ENCODE data around the gene ZNF598. TPM values are rescaled to one million over a fixed set of nuclear protein-coding genes. Genes with fewer than 3 reads are reported as not detected.
A peak's percentile ranks its signal among the peaks of the same experiment; 100 is the strongest.
"Not testable (repeated sequence)": the region's sequence is repeated elsewhere in the genome, so short reads cannot be mapped to it uniquely, and the experiment has no call there.

ZNF598 gene
- total RNA-seq, 4 donors from 2014 or later, result 28.5 to 43.0 (median 34.6) TPM

GRCh38 chr16:1966460-1966859 is 43.2 kb downstream of the ZNF598 start, which contains the start of gene RNF151:
Gene RNF151, plus strand, starts transcription at chr16:1966856. Its CDS starts 26 bp downstream, at chr16:1966882.
- H3K4me1 ChIP-seq, result peaks cover 0 to 47% (median 18%) of the 10 kb centered on the region in 3 donors
- H3K27me3 ChIP-seq, result no peaks in the 10 kb centered on the region
- peak within 1 kb of the TSS in 1 of 2 donors; percentile 93 for H3K4me3 ChIP-seq
- TF ChIP-seq EP300 (IDR thresholded peaks at IDR 0.05) (no peak), POLR2A (IDR thresholded peaks at IDR 0.05) (no peak), POLR2AphosphoS5 (IDR thresholded peaks at IDR 0.05) (no peak)
- TF ChIP-seq, protein P1, sequence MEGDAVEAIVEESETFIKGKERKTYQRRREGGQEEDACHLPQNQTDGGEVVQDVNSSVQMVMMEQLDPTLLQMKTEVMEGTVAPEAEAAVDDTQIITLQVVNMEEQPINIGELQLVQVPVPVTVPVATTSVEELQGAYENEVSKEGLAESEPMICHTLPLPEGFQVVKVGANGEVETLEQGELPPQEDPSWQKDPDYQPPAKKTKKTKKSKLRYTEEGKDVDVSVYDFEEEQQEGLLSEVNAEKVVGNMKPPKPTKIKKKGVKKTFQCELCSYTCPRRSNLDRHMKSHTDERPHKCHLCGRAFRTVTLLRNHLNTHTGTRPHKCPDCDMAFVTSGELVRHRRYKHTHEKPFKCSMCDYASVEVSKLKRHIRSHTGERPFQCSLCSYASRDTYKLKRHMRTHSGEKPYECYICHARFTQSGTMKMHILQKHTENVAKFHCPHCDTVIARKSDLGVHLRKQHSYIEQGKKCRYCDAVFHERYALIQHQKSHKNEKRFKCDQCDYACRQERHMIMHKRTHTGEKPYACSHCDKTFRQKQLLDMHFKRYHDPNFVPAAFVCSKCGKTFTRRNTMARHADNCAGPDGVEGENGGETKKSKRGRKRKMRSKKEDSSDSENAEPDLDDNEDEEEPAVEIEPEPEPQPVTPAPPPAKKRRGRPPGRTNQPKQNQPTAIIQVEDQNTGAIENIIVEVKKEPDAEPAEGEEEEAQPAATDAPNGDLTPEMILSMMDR (IDR thresholded peaks at IDR 0.05), result no peak
- ATAC-seq, result no peak
- no peaks in the 10 kb centered on the region for H3K9me3 ChIP-seq
- H3K27ac ChIP-seq, result peak within 1 kb of the TSS in 3 of 4 donors; percentile 98 to 99 (median 98)
- peaks cover 0 to 18% of the 10 kb centered on the region in 2 donors for H3K36me3 ChIP-seq
- no CpG with 5 or more reads among the region's 6 CpGs for WGBS, 2 donors (ENCODE audit: low coverage in 1 of 2)

DNA sequence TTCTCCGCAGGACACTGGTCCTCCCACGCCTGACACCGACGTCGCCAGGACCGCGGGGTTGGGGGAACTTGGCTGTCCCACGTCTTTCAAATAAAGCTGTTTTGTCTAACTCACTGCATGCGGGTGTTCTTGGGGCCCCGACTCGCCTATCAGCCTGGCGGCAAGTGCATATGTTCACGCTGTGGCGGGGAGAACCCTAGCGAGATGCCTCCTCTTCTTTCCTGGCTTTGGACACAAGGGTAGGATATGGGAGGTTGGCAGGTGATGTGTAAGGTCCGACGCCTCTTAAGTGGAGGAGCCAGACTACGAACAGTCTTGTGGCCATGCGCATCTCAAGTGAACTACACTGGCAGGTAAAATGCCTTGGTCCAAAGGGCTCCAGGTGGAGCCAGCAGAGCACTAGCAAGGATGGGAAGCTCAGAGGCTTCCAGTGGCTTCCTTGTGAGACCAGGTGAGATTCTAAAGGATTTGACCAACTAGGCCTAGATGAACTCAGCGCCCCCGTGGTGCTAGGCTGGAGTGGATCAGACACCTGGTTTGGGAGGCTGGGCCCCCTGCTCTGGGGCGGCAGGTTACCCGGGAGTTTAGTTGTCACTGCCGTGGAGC is 44.1 kb downstream of the ZNF598 start:
- 70 to 80% methylated on average over 1 to 2 of the region's 24 CpGs for WGBS, 2 donors (ENCODE audit: low coverage in 1 of 2)
- Histone ChIP-seq H3K36me3 (peaks cover 0 to 27% of the 10 kb centered on the region in 2 donors), H3K27me3 (no peaks in the 10 kb centered on the region), H3K9me3 (no peaks in the 10 kb centered on the region), H3K27ac (peak overlapping the region; percentile 76 to 99 (median 98)), H3K4me3 (peak overlapping the region; percentile 50 to 93), H3K4me1 (peaks cover 0 to 47% (median 16%) of the 10 kb centered on the region in 3 donors)
- TF ChIP-seq POLR2AphosphoS5 (IDR thresholded peaks at IDR 0.05), result no peak
- TF ChIP-seq POLR2A (IDR thresholded peaks at IDR 0.05), result no peak
- no peak for TF ChIP-seq EP300 (IDR thresholded peaks at IDR 0.05)
- TF ChIP-seq, protein P1 (IDR thresholded peaks at IDR 0.05), result no peak
- no peak for ATAC-seq

DNA sequence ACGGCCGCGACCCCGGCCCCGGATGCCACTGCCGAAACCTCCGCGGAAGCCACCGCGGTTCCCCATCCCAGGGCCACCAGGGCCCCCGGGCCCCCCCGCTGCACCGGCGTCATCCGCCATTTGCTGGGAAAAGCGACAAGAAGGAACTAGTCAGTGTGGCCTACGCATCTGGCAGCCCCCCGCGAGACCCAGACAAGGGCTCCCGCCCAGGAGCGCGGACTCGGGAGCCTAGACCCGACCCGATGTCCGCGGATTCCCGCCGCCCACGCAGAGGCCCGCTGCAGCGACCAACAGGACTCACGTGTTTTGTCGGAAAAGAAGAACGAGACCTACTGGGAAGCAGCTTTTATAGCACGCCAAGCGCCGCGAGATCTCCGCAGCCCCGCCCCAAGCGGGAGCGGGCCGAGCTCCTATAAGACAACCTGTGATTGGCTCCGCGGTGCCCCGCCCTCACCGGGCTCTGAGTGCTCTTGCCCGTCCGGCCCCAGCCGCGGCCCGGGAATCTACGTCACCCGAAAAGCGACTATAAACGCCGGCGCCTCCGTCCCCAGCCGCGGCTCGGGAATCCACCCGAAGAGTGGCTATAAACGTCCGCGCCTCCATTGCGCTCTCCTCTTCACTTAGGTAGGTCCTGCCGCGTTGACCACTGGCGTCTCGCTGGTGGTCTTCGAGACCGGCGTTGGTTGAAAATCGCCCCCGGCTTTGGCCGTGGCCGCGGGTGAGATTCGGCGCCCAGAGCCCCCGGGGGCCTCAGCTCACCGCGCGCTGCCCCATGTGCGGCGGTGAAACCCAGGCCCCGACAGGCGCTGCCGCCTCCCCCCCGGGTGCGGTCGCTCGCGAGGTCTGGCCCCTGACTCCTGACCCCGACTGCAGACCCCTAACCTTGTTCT is 44.9 kb downstream of the ZNF598 start, which contains the start of gene RPS2:
Gene RPS2 (minus strand): TSS at position 321 of the 890 bp plus-strand sequence. CDS start 201 bp downstream, at position 120.
- TF ChIP-seq EP300 (IDR thresholded peaks at IDR 0.05) (no peak), POLR2A (IDR thresholded peaks at IDR 0.05) (peak; percentile 98 to 99), POLR2AphosphoS5 (IDR thresholded peaks at IDR 0.05) (peak; percentile 100)
- TF ChIP-seq, protein P1 (IDR thresholded peaks at IDR 0.05), result peak in 1 of 4 experiments; percentile 32
- peaks cover 0 to 54% (median 21%) of the 10 kb centered on the region in 3 donors for H3K4me1 ChIP-seq
- peak within 1 kb of the TSS; percentile 50 to 93 for H3K4me3 ChIP-seq
- H3K27me3 ChIP-seq, result no peaks in the 10 kb centered on the region
- peak within 1 kb of the TSS; percentile 85 to 99 (median 98) for H3K27ac ChIP-seq
- WGBS, 2 donors (ENCODE audit: low coverage in 1 of 2), result 0% methylated on average over 24 of the region's 97 CpGs; no CpG with 5 or more reads in 1 of the 2 donors
- peak; percentile 99 for ATAC-seq
- no peaks in the 10 kb centered on the region for H3K9me3 ChIP-seq
- peaks cover 0 to 27% of the 10 kb centered on the region in 2 donors for H3K36me3 ChIP-seq

DNA sequence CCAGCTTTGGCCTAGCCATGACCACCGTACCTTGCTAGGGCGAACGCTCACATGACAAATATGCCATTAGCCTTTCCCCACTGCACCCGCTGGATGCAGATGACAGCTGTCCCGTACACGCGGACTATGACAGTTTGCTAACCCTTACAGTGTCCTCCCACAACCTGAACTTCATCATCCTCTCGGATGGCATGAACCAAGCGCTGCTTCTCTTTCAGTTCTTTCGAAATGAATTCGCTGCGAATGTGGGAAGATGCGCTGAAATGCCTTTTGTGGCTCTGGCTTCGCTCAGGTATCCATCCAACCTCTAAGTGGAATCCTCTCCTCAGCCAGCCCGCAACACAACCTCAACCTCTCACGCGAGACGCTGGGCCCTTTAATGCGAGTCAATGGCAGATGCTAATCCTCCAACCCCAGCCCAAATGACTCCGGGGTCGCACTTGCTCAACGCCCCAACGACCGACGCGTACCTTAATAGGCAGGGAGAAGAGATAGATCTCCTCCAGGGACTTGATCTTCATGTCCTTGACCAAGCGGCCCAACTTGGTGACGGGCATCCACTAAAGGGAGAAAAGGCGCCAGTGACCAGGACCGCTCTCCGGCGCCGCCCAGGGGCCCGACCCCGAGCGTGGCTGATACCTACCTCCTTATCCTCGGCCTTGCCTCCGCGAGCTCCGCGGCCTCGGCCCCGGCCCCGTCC is 45.7 kb downstream of the ZNF598 start:
- peaks cover 0 to 59% (median 22%) of the 10 kb centered on the region in 3 donors for H3K4me1 ChIP-seq
- peaks cover 0 to 27% of the 10 kb centered on the region in 2 donors for H3K36me3 ChIP-seq
- 28 to 39% methylated on average over 11 to 14 of the region's 44 CpGs for WGBS, 2 donors (ENCODE audit: low coverage in 1 of 2)
- TF ChIP-seq POLR2AphosphoS5 (IDR thresholded peaks at IDR 0.05) (no peak), EP300 (IDR thresholded peaks at IDR 0.05) (no peak), POLR2A (IDR thresholded peaks at IDR 0.05) (no peak)
- TF ChIP-seq, protein P1 (IDR thresholded peaks at IDR 0.05), result peak in 2 of 4 experiments; percentile 19 to 46
- H3K4me3 ChIP-seq, result peak overlapping the region; percentile 50 to 93
- H3K27ac ChIP-seq, result peak overlapping the region; percentile 85 to 99 (median 98)
- ATAC-seq, result peak; percentile 2
- H3K9me3 ChIP-seq, result no peaks in the 10 kb centered on the region
- no peaks in the 10 kb centered on the region for H3K27me3 ChIP-seq

DNA sequence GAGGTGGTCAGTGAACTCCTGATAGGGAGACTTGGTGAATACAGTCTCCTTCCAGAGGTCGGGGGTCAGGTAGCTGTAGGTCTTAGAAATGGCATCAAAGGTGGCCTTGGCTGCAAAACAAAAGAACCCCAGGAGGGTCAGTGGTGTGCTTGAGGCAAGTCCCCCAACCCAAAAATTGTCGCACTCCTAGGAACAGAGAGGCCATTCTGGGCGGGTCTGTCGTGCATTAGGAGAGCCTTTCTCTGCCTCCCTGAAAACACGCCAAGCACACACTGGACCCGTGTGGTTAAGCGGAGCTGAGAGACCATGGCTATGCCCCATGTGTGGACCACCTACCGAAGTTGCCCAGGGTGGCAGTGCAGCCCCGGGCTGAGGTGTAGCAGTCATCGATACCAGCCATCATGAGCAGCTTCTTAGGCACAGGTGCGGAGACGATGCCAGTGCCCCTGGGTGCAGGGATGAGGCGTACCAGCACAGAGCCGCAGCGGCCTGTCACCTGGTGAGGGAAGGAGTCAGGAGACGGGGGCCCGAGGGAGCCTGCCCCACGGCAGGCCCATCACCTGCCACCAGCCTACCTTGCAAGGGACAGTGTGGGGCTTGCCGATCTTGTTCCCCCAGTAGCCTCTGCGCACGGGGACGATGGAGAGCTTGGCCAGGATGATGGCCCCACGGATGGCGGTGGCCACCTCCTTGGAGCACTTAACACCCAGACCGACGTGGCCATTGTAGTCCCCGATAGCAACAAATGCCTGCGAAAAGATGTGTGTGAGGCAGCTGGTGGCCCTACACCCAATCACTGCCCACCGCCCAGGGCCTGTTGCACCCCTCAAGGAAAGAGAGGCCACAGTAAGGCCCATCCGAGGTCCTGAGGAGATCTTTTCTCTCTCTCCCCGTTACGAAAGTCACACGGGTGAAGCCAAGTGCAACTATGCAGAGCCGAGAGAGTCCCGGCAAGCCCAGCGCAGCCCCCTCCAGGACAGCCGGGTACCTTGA is 47.2 kb downstream of the ZNF598 start:
- ATAC-seq, H3K4me3 ChIP-seq, H3K9me3 ChIP-seq, H3K27me3 ChIP-seq: not testable (repeated sequence)
- Histone ChIP-seq H3K4me1 (peaks cover 0 to 63% (median 26%) of the 10 kb centered on the region in 3 donors), H3K36me3 (peaks cover 0 to 27% of the 10 kb centered on the region in 2 donors), H3K27ac (peak overlapping the region in 1 of 4 donors; percentile 99)
- 40 to 93% methylated on average over 1 to 3 of the region's 37 CpGs for WGBS, 2 donors (ENCODE audit: low coverage in 1 of 2)
